Stimulated activated naive CD8-positive, alpha-beta T cell treated with anti-CD3 and anti-CD28 coated beads, Interleukin-15, Interleukin-2, amounts not matched to agents 100 ng/mL and 50 ng/mL, for 24 hours (primary cell): ENCODE data around the gene CPLX1.
A peak's percentile ranks its signal among the peaks of the same experiment; 100 is the strongest.

Experiments used
- H3K27ac Mint-ChIP-seq: one replicate; pipeline ENCODE4 v1.8.0; 2021; ENCODE audit warnings: mild to moderate bottlenecking, mixed read lengths
- H3K27me3 Mint-ChIP-seq: one replicate; pipeline ENCODE4 v1.8.0; 2021; ENCODE audit warnings: mixed read lengths
- H3K36me3 Mint-ChIP-seq: one replicate; pipeline ENCODE4 v1.8.0; 2021; ENCODE audit warnings: low read depth, mixed read lengths
- H3K4me1 Mint-ChIP-seq: one replicate; pipeline ENCODE4 v1.8.0; 2021; ENCODE audit warnings: low read depth, mixed read lengths
- H3K4me3 Mint-ChIP-seq: one replicate; pipeline ENCODE4 v1.8.0; 2021; ENCODE audit warnings: mild to moderate bottlenecking, mixed read lengths
- H3K9me3 Mint-ChIP-seq: one replicate; pipeline ENCODE4 v1.8.0; 2021; ENCODE audit warnings: mixed read lengths

Gene CPLX1

DNA sequence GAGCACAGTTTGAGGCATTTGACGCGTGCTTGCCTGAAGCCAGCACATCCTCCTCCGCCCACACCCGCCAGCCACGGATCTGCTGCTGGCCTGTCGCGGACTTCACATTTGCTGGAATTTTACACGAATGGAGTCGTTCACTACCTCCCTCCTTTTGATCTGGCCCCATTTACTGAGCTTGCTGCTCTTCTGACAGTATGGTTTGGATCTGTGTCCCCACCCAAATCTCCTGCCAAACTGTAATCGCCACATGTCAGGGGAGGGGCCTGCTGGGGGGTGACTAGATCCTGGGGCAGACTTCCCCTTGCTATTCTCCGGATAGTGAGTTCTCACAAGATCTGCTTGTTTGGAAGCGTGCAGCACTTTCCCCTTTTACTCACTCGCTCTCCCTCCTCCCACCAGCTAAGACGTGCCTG, 19.9 kb upstream of the CPLX1 start:
- Mint-ChIP-seq H3K4me3 (no peak overlapping the region), H3K27ac (no peak overlapping the region), H3K36me3 (peaks cover 21% of the 10 kb centered on the region), H3K27me3 (no peaks in the 10 kb centered on the region), H3K4me1 (no peaks in the 10 kb centered on the region), H3K9me3 (no peaks in the 10 kb centered on the region)

DNA sequence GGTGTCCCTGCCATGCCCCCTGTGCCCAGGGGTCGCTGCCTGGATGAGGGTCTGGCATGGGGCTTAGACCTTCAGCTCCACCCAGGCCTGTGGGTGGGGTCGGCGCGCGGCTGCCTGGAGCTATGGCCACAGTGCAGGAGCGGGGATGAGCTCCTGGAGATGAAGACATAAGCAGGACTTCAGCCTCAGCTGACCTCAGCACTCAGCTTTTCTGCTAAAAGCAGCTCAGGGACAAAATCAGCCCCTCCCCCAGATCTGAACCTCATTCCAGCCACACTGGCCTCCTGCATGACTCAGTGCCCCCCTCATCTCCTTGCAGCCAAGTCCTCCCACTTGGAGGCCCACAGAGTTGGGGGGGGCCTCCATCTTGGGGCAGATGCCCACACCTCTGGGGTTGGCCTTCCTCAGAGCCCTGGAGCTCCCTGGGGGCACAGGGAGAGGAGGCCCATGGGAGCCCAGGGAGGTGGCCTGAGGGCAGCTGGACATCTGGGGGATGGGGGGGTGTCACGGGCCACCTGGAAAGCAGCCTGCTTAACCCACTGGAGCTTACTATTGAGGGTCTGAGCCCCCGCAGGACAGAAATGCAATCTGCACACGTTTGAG, 19.4 kb upstream of the CPLX1 start:
- H3K9me3 Mint-ChIP-seq = no peaks in the 10 kb centered on the region
- H3K27ac Mint-ChIP-seq = no peak overlapping the region
- H3K27me3 Mint-ChIP-seq = no peaks in the 10 kb centered on the region
- no peaks in the 10 kb centered on the region for H3K4me1 Mint-ChIP-seq
- no peak overlapping the region for H3K4me3 Mint-ChIP-seq
- peaks cover 24% of the 10 kb centered on the region for H3K36me3 Mint-ChIP-seq

GRCh38 chr4:844752-845232, 18.9 kb upstream of the CPLX1 start:
- Mint-ChIP-seq H3K4me3 (no peak overlapping the region), H3K27ac (no peak overlapping the region), H3K27me3 (no peaks in the 10 kb centered on the region), H3K9me3 (no peaks in the 10 kb centered on the region), H3K4me1 (peaks cover 5% of the 10 kb centered on the region), H3K36me3 (peaks cover 28% of the 10 kb centered on the region)

GRCh38 chr4:839675-840443, 13.9 kb upstream of the CPLX1 start:
- H3K27me3 Mint-ChIP-seq = no peaks in the 10 kb centered on the region
- peaks cover 5% of the 10 kb centered on the region for H3K9me3 Mint-ChIP-seq
- peaks cover 26% of the 10 kb centered on the region for H3K36me3 Mint-ChIP-seq
- H3K4me3 Mint-ChIP-seq = no peak overlapping the region
- peaks cover 8% of the 10 kb centered on the region for H3K4me1 Mint-ChIP-seq
- H3K27ac Mint-ChIP-seq = peak overlapping the region; percentile 27

DNA sequence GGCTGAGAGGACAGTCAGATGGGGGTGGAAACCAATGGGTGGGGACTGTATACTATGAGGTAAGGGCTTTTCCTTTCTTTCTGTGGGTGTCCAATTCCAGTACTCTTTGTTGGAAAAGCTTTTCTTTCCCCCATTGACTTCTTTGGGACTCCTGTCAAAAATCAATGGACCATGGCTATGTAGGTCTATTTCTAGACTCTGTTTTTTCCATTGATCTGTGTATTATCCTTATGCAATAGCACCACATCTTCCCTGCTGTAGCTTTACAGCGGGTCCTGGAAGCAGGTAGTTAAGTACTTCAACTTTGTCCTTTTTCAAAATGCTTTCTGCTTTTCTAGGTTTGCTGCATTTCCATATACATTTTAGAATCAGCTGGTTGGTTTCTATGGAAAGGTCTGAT, 11.8 kb upstream of the CPLX1 start:
- H3K4me1 Mint-ChIP-seq = peaks cover 13% of the 10 kb centered on the region
- H3K9me3 Mint-ChIP-seq = peaks cover 5% of the 10 kb centered on the region
- H3K27me3 Mint-ChIP-seq = no peaks in the 10 kb centered on the region
- H3K27ac Mint-ChIP-seq = no peak overlapping the region
- H3K4me3 Mint-ChIP-seq = no peak overlapping the region
- peaks cover 21% of the 10 kb centered on the region for H3K36me3 Mint-ChIP-seq

DNA sequence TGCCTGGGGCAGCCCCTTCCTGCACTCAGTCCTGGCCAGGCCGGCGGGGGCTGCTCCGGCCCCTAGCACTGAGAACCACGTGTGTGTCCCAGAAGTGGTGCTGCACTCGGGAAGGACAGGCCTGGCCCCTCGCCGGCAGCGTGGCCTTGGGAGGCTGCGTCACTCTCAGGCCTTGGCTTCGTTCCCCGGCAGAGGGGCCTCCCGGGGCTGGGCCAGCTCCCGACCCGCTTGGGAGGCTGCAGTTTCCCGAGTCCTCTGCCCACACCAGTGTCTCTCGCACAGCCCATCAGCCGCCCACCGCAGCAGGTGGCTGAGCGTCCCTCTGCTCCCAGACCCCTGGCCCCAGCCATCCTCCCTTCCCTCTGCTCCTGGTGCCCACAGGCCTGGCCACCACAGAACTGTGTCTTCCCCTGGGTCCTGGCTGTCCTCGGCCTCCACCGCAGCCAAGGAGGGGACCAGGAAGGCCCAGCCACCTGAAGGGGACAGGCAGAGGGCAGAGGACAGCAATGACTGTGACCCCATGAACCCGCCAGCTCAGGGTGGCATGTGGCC, 10.9 kb upstream of the CPLX1 start:
- Mint-ChIP-seq H3K27me3 (no peaks in the 10 kb centered on the region), H3K9me3 (peaks cover 5% of the 10 kb centered on the region), H3K4me1 (peaks cover 13% of the 10 kb centered on the region), H3K4me3 (no peak overlapping the region), H3K27ac (no peak overlapping the region), H3K36me3 (peaks cover 14% of the 10 kb centered on the region)

DNA sequence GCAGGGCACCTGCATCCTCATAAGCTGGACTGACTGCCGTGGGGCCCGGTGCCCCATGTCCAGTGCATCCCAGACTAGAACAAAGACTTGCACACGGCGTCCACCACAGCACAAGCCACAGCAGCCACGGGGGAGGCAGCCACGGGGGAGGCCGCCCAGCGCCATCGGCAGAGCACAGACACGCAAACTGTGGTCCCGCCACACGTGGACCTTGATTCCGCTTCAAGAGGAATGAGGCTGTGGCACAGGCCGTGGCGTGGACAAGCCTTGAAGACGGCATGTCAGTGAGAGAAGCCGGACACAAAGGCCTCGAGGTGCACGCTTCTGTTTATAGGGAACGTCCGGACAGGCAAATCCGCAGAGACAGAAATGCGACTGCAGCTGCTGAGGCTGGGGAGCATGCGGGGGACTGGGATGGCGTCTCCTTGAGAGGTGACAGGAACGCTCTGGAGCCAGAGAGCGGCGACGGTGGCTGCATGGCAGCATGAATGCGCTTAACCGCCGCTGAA, 10.1 kb upstream of the CPLX1 start:
- peaks cover 13% of the 10 kb centered on the region for H3K4me1 Mint-ChIP-seq
- H3K4me3 Mint-ChIP-seq = no peak overlapping the region
- no peaks in the 10 kb centered on the region for H3K27me3 Mint-ChIP-seq
- peaks cover 5% of the 10 kb centered on the region for H3K9me3 Mint-ChIP-seq
- peaks cover 10% of the 10 kb centered on the region for H3K36me3 Mint-ChIP-seq
- H3K27ac Mint-ChIP-seq = no peak overlapping the region

- peaks cover 6% of the 10 kb centered on the region for H3K36me3 Mint-ChIP-seq
- H3K4me1 Mint-ChIP-seq = peaks cover 13% of the 10 kb centered on the region
- H3K4me3 Mint-ChIP-seq = no peak overlapping the region
- H3K9me3 Mint-ChIP-seq = peaks cover 5% of the 10 kb centered on the region
- no peaks in the 10 kb centered on the region for H3K27me3 Mint-ChIP-seq
- no peak overlapping the region for H3K27ac Mint-ChIP-seq
These were observed 9.4 kb upstream of the CPLX1 start for GRCh38 chr4:835148-836002.

GRCh38 chr4:834368-835147, 8.6 kb upstream of the CPLX1 start:
- no peaks in the 10 kb centered on the region for H3K27me3 Mint-ChIP-seq
- H3K4me3 Mint-ChIP-seq = no peak overlapping the region
- no peak overlapping the region for H3K27ac Mint-ChIP-seq
- peaks cover 6% of the 10 kb centered on the region for H3K4me1 Mint-ChIP-seq
- peaks cover 5% of the 10 kb centered on the region for H3K9me3 Mint-ChIP-seq
- H3K36me3 Mint-ChIP-seq = no peaks in the 10 kb centered on the region

DNA sequence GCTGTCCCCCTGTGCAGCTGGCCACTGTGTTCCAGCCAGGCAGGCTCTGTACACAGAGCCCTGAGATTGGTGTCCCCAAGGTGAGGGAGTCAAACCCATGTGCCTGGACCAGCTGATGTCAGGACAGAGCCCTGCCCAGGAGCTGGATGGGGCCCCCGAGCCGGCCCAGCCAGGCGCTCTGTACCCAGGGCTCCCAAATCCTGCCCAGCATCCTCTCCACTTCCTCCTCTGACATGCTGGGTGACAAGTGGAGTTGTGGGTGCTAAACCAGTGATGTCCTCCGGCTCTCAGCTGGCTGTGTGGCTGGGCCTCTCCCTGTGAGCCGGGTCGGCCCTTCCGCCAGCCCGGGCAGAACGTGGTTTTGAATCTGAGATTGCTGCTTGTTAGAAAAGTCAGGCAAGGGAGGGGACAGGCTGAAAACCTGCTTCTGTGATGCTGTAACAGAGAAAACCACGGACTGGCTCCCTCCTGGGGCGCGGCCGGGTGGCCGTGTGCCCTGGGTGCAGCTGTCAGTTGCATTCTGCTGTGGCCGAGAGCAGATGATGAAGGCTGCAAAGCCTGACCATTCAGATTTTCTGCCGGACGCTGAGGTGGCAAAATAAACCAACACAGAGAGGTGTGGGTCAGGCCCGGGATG, 7.9 kb upstream of the CPLX1 start:
- peaks cover 5% of the 10 kb centered on the region for H3K9me3 Mint-ChIP-seq
- no peak overlapping the region for H3K4me3 Mint-ChIP-seq
- no peaks in the 10 kb centered on the region for H3K36me3 Mint-ChIP-seq
- peaks cover under 1% of the 10 kb centered on the region for H3K27me3 Mint-ChIP-seq
- no peak overlapping the region for H3K27ac Mint-ChIP-seq
- H3K4me1 Mint-ChIP-seq = peaks cover 4% of the 10 kb centered on the region

DNA sequence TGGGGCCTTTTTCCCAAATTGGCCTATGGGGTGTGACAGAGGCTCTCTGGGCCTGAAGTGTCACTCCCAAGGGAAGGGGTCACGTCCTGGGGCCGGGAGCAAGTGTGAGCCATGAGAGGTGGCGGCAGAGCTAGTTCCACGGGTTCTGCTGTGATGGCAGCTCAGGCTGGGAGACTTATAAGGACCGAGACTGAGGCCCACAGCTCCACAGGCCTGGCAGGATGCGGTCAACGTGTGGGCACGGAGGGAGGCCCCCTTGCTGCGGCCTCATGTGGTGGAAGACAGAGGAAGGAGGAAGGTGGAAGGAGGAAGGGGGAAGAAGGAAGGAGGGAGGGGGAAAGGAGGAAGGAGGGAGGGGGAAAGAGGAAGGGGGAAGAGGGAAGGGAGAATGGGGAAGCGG, 7.2 kb upstream of the CPLX1 start:
- Mint-ChIP-seq H3K27me3 (peaks cover 7% of the 10 kb centered on the region), H3K4me1 (peaks cover 4% of the 10 kb centered on the region), H3K4me3 (no peak overlapping the region), H3K36me3 (no peaks in the 10 kb centered on the region), H3K9me3 (peaks cover 5% of the 10 kb centered on the region), H3K27ac (no peak overlapping the region)

- Mint-ChIP-seq H3K36me3 (no peaks in the 10 kb centered on the region), H3K9me3 (no peaks in the 10 kb centered on the region), H3K4me3 (no peak overlapping the region), H3K27ac (no peak overlapping the region), H3K27me3 (peaks cover 14% of the 10 kb centered on the region), H3K4me1 (peaks cover 4% of the 10 kb centered on the region)
These were observed 6.6 kb upstream of the CPLX1 start for GRCh38 chr4:832536-832935.

GRCh38 chr4:832108-832507, 6.2 kb upstream of the CPLX1 start:
- Mint-ChIP-seq H3K27me3 (peaks cover 16% of the 10 kb centered on the region), H3K36me3 (no peaks in the 10 kb centered on the region), H3K4me1 (peaks cover 4% of the 10 kb centered on the region), H3K27ac (no peak overlapping the region), H3K9me3 (no peaks in the 10 kb centered on the region), H3K4me3 (no peak overlapping the region)

- H3K4me3 Mint-ChIP-seq = no peak overlapping the region
- peaks cover 16% of the 10 kb centered on the region for H3K27me3 Mint-ChIP-seq
- no peak overlapping the region for H3K27ac Mint-ChIP-seq
- peaks cover 4% of the 10 kb centered on the region for H3K4me1 Mint-ChIP-seq
- H3K36me3 Mint-ChIP-seq = no peaks in the 10 kb centered on the region
- H3K9me3 Mint-ChIP-seq = no peaks in the 10 kb centered on the region
These were observed 5.5 kb upstream of the CPLX1 start for GRCh38 chr4:831483-831805.
